Amniotic stem cell (primary cell): ENCODE results near the gene C19orf44.
"Not testable (repeated sequence)": the region's sequence is repeated elsewhere in the genome, so short reads cannot be mapped to it uniquely, and the experiment has no call there.

Experiments
- DNase-seq: peaks from one replicate; lab custom pipeline; 2025; lab: John Stamatoyannopoulos, UW

The C19orf44 gene

DNA sequence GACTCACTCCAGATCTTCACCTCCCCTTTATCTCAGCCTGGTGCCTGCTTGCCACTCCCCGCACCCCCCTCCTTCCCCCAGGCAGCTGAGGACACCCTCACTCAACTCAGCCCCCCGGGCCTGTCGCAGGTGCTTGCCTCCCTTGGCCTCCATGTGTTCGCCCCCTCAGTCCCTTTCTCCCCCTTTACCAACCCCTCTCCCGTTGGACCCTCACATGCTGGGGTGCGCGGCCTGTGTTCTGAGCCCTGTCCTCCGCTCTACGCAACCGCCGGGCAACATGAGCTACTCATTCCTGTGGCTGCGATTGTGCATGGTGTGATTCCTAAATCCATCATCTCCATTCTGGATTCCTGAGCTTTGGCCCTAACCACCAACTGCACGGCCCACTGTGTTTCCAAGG is 40.9 kb downstream of the C19orf44 start:
- no peak for DNase-seq

DNA sequence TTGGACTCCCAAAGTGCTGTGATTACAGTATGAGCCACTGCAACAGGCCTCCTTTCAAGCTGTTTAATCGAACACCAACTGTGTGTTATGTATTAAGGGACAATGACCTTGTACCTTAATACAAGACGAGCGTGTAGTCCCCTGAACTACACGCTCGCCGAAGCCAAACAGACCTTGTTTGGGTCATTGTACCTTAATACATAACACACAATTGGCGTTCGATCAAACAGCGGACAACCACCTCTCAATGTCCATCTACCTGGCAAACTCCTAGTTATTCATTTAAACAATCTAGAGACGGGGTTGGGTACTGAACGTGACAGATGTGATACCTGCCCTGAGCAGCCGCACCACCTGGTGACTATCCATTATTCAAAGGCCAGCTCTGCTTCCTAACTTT is 44.8 kb downstream of the C19orf44 start:
- no peak for DNase-seq

DNA sequence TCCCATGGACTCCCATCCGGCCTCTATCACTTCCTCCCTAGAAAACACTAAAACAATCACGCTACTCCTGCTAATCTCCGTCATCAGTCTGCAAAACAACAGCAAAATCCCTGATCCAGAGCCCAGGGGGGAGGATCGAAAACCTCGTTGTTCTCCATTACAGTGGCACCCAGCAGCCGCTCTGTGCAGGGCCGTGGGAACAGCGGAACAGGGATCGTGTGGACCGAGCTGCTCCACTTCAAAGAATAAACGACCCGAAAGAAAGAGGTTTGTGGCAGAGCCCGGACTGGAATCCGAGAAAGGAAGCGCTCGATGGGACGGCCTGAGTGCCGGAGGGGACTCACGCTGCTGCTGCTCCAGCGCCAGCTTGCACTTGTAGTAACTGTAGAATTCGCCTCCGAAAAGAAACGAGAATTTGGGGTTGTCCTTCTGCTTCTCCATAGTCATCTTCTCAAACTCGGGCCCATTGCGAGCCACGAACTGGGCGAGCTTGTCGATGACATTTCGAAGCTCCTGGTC is 45.4 kb downstream of the C19orf44 start:
- DNase-seq, result no peak

DNA sequence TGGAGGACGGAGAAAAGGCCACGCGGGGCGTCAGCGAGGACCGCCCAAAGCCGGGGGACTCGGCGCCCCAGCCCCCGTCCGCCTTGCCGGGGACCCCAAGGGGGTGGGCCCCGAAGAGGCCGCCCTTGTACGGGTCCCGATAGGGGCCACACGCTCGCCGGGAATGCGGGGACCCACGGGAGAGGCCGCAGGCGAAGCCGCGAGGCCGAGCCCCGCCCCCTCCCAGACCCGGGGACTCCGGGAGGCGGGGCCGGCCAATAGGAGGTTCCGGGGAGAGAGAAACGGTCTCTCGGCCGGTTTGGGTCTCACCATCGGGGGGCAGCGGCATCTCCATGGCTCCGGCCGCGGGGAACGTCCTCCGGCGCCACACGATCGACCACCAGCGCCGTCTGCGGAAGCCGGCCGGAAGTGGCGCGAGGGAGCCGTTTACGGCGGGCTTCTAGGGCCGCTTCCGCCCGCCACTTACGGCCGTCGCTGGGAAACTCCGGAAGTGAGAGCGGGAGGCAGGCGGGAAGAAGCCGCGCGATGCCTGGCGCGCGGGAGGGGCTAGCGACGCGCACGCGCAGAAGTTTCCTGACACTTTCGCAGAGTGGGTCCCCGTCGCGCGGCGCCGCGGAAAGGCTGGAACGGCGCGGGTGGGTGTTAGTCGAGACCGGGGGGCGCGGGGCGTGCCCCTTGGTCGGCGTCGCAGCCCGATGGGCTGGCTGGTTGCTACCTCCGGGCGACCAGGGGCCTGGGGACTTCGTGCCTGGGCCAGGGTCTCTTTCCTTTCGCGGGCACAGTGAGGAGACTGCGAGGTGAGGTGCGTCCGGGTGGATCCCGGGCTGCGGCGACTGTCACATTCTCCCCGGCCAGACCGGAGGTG is 46.1 kb downstream of the C19orf44 start, which contains the start of gene CHERP:
TSS of gene CHERP (minus strand) at position 393 of the 865 bp plus-strand sequence. CDS start at position 334, 59 bp downstream.
- DNase-seq, result peak; percentile 89

DNA sequence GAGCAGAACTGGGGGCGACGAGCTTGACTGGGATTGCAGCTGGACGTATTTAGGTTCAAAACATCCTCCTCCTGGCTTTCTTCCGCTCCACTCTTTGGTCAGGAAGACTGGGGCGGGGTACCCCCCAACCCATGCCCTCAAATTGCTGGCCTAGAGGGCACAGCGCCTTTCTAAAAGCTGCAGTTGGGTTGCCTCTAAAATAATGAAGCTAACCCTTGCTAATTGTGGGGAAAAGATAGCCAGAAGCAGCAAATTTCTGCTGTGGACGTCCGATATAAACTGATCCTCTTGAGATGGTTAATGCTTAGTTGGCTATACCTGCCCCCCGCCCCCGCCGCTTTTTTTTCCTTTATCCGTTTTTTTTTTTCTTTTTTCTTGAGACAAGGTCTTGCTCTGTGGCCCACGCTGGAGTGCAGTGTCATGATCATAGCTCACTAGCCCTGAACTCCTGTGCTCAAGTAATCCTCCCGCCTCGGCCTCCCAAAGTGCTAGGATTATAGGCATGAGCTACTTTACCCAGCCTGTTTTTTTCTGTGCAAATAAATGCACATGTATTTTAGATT is 46.8 kb downstream of the C19orf44 start:
- DNase-seq, result no peak

DNA sequence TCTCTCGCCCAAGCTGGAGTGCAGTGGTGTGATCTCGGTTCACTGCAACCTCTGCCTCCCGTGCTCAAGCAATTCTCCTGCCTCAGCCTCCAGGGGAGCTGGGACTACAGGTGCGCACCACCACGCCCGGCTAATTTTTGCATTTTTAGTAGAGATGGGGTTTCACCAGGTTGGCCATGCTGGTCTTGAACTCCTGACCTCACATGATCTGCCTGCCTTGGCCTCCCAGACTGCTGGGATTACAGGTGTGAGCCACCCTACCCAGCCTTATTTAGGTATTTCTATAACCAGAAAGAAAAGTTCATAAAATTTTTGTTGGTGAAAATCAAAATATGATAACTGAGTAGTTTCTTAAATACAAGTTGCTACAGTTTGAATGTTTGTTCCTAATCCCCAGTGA is 47.5 kb downstream of the C19orf44 start:
- not testable (repeated sequence) for DNase-seq

DNA sequence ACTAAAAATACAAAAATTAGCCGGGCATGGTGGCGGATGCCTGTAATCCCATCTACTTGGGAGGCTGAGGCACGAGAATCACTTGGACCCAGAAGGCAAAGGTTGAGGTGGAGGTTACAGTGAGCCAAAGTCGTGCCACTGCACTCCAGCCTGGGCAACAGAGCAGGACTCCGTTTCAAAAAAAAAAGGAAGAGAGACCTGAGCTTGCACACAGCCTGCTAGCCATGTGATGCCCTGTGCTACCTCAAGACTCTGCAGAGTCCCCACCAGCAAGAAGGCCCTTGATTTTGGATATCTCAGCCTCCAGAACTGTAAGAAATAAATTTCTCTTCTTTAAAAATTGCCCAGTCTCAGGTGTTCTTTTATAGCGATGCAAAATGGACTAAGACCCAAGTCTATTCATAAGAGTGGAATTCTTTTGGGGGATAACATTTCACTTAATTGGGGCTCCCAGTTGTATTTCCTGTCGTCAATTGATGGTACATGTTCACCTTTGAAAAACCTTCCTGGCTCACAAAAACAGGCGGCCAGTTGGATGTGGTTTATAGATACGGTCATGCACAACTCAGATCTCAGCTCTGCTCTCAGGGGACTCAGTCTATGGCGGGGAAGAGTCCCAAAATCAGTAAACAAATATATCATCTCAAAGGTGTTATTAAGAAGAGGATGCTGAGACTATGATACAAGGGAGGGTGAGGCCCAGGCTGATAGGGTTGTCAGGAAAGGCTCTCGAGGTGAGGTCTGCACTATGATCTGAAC is 48.5 kb downstream of the C19orf44 start:
- DNase-seq, result no peak

DNA sequence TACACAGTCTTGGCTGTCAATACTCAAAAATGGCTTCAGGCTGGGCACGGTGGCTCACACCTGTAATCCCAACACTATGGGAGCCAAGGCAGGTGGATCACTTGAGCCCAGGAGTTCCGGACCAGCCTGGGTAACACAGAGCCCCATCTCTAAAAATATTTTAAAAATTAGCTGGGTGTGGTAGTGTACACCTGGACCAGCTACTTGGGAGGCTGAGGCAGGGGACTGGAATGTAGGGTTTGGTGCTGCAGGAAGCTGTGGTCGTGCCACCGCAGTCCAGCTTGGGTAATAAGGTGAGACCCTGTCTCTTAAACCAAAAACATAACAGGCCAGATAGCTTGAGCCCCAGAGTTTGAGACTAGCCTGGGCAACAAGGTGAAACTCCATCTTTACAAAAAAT is 52.8 kb downstream of the C19orf44 start:
- DNase-seq, result no peak

DNA sequence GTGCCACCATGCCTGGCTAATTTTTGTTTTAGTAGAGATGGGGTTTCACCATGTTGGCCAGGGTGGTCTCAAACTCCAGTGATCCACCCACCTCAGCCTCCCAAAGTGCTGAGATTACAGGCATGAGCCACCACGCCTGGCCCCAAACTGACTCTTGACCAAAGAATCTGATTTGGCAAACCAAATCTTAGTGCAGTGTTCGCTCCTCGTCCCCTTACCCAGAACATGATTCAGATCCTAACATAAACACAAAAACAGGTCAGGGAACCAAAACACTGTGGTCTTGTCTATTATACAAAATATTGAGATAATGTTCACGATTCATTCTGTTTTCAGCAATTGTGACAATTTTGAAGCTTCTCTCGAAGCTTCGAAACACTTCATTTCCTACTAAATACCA is 55.7 kb downstream of the C19orf44 start:
- not testable (repeated sequence) for DNase-seq

DNA sequence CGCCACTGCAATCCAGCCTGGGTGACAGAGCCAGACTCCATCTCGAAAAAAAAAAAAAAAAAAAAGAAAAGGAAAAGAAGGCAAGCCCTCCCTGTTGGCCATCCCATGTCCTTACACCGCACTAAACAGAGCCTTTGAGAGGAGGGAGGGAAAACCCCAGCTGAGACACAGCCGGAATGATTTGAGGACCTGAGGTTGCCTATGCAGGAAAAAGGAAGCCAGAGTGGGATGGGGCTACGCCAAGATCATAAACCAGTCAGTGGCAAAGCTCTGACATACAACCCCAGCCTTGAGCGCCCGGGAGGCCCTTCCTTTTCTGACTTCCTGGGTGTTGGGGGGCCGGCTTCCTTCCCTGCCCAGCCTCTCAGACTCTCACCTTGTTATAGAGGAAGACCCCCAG is 58.6 kb downstream of the C19orf44 start:
- no peak for DNase-seq

DNA sequence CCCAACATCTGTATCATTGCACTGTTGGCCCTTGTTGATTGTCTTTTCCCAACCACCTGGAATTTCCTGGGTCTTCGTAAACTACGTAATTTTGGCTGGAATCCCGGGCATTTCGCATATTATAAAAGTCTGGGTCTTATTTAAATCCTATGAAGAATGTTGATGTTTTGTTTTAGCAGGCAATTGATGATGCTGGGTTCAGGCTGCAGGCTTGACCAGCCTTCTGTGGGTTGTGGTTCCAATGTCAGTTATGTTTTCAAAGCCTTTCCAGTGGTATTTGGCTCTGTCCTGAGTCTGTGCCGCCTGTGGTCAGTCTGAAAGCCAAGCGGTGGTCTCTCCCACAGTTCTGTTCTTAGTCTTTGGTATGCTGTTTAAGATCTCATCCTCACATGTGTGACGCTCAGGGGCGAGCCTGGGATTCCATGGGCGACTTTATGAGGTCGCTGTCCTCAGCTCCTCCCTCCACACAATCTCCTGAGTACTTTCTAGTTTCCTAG is 63.6 kb downstream of the C19orf44 start:
- no peak for DNase-seq

DNA sequence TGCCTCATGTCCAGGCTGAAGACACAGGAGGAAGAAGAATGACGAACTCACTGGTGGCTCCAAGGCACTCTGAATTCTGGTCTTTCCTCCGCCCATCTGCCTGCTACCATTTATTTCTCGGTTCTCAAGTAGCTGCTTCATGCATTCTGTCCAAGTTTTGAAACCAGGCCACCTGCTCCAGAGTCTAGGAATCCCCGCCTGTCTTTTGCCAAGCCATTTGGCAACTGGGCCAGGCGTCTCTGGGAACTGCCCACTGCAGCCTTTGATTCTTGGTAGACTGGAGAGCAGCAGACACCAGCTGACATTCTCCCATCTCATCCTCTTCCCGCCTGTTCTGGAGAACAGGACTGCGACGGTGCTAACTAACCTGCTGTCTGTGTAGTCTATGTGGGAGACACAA is 65.2 kb downstream of the C19orf44 start:
- DNase-seq, result no peak

DNA sequence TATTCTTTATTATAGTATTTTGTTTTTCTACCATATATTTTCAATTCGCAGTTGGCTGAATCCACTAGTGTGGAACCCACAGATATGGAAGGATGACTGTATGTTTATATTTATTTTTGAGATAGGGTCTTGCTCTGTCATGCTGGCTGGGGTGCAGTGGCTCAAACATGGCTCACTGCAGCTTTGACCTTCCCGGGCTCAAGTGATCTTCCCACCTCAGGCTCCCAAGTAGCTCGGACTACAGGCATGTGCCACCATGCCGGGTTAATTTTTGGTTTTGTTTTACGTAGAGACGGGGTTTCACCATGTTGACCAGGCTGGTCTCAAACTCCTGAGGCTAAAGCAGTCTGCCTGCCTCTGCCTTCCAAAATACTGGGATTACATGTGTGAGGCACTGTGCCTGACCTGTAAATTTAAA is 66.4 kb downstream of the C19orf44 start:
- DNase-seq, result no peak

DNA sequence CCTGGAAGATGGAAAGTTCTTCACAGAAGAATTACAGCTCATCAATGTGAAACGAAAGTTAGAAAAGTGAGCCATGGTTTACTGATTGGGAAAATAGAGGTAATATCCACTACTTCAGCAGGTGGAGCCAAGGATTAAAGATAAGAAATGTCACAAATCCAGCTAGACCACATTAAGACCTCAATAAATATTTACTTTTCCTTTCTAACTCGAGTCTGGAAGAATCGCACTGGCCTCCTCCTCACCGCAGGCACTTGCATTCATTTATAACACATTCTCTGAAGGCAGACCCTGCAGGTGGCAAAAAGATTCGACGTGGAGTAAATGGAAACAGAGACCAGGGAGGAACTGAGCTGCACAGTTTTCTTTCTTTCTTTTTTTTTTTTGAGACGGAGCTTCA is 68.6 kb downstream of the C19orf44 start:
- DNase-seq, result no peak

DNA sequence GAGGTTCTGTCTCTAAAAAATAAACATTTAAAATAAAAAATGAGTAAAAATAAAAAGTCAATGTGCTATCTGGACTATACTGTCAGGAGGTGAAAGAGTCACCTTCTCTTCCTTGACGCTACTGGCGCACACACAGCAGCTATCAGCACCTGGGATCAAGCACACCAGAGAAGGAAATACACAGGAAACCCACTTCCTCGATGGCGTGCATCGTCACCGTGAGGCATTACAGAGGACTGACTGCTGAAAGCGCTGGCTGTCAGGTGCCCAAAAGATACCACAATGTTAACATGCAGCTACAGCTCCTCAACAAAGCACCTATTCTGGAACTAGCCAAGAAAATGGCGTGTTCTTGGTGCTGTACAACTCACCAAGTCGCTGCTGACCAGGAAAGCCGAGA is 70.0 kb downstream of the C19orf44 start:
- no peak for DNase-seq

DNA sequence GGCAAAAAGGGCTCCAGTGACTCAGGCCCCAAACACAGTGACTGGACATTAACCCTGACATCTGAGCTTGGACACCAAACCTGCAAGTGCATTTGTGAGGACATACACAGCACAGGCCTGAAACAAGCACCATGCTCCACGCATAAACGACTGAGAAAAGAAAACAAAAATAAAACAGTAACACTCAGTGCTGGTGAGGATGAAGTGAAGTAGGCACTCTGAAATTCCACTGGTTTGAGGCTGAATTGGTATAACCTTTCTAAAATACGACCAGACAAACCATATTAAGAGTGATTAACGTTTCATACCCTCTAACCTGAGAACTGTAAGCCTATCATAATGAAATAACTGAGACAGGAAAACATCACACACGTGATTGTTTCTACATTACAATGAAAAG is 70.5 kb downstream of the C19orf44 start:
- no peak for DNase-seq

DNA sequence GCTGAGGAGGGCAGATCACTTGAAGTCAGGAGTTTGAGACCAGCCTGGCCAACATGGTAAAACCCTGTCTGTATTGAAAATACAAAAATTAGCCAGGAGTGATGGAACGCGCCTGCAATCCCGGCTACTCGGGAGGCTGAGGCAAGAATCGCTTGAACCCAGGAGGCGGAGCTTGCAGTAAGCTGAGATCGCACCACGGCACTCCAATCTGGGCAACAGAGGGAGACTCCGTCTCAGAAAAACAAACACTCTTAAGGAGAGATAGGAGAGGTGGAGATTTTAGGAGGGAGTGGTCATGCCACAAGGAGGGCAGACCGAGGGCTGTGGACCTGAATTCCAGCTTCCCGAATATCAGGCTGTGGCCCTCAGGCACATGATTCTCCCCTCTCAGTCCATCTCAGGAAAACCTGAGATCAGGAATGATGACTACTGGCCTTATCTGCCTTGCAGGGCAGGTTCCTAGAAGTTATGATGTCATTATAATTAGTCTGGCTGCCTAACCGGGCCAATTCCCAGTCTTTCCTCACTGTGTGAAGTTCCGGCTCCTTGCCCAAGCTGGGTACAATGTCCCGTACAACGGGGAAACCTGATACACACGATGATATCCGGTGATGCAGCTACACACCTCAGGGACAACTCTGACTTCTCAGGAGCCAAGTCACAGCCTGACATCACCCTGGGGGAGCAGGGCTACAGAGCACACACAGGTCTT is 73.6 kb downstream of the C19orf44 start:
- no peak for DNase-seq
